B cell (primary cell): ENCODE data around the gene GRB10.

Experiments used
- CTCF ChIP-seq: fragments of 200-600 bp; IDR thresholded peaks from one replicate; pipeline ENCODE4 v1.8.0; 2022; ENCODE audit warnings: antibody characterized with exemption, mild to moderate bottlenecking
- EZH2 ChIP-seq: IDR thresholded peaks from 2 replicates; pipeline ENCODE4 v1.6.1; 2012; ENCODE audit warnings: borderline replicate concordance, low read depth, mild to moderate bottlenecking, moderate library complexity, low read length; ENCODE audit not compliant: insufficient read depth, poor library complexity, severe bottlenecking

GRCh38 chr7:50562136-50562535, 220.6 kb downstream of the GRB10 start:
- TF ChIP-seq CTCF, result no peak
- no peak for TF ChIP-seq EZH2
